Epithelial cell of esophagus (primary cell): ENCODE results near the gene SCGB1A1.
"Not testable (repeated sequence)": the region's sequence is repeated elsewhere in the genome, so short reads cannot be mapped to it uniquely, and the experiment has no call there.

Source experiments
- DNase-seq: peaks from one replicate; pipeline ENCODE4 v3.0.0; 2010; ENCODE audit warnings: low read depth
- H3K4me3 ChIP-seq: 2 replicates; pipeline ENCODE4 v1.5.1; 2011; ENCODE audit warnings: mild to moderate bottlenecking, low read length, control low read depth
- TF ChIP-seq, protein P1 (sequence below): IDR thresholded peaks from 2 replicates; pipeline ENCODE4 v1.5.1; 2011; ENCODE audit warnings: low read depth, mild to moderate bottlenecking, low read length, control low read depth, inconsistent platforms; ENCODE audit not compliant: insufficient read depth; ENCODE audit errors: missing control alignments

Gene SCGB1A1, protein sequence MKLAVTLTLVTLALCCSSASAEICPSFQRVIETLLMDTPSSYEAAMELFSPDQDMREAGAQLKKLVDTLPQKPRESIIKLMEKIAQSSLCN

DNA sequence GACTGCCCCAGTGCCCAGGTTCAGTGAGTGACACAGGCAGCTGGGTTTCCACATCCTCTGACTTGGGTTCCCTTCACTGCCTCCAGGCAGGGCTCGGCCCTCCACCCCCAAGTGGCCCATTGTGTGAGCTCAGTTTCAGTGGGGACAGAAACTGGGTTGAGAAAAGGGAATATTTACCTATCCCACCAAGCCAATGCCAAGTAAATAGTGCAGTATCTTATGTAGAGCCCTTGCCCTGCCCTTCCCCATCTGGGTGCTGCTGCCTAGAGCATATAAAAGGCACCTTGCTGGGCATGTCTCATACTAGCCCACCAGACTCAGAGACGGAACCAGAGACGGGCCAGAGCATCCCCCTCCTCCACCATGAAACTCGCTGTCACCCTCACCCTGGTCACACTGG, at the start of gene SCGB1A1:
SCGB1A1 (plus strand) TSS at position 301 of the 400 bp plus-strand sequence; CDS start at position 364, 63 bp downstream.
- no peak for DNase-seq
- no peak within 1 kb of the TSS for H3K4me3 ChIP-seq
- TF ChIP-seq, protein P1, sequence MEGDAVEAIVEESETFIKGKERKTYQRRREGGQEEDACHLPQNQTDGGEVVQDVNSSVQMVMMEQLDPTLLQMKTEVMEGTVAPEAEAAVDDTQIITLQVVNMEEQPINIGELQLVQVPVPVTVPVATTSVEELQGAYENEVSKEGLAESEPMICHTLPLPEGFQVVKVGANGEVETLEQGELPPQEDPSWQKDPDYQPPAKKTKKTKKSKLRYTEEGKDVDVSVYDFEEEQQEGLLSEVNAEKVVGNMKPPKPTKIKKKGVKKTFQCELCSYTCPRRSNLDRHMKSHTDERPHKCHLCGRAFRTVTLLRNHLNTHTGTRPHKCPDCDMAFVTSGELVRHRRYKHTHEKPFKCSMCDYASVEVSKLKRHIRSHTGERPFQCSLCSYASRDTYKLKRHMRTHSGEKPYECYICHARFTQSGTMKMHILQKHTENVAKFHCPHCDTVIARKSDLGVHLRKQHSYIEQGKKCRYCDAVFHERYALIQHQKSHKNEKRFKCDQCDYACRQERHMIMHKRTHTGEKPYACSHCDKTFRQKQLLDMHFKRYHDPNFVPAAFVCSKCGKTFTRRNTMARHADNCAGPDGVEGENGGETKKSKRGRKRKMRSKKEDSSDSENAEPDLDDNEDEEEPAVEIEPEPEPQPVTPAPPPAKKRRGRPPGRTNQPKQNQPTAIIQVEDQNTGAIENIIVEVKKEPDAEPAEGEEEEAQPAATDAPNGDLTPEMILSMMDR = no peak

DNA sequence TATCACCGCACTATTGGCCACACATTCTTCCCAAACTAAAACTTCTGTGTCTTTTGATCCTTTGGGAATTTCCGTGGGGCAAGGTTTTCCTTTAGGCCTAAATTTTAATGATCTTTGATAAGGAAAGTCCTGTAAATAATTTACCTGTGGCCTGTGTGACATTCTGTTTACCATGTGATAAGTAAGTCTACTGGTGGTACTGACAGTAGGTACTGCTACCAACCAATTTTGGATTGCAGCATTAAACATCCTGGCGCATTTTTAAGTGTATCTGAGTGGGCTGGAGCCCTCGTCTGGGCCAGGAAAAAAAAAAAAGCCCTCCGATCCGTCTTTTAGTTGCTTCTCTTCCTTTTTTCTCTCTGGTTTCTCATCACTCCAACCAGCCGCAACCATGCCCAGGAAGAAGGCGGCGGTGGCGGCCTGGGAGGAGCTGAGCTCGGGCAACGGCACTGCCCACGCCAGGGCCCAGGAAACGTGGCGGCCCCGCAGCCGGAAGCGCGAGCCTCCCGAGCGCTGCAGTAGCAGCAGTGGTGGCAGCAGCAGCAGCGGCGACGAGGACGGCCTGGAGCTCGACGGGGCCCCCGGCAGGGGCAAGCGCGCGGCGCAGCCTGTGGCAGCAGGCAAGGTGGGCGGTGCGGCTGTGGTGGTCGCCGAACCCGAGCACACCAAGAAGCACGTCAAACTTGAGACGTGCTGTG, 47.9 kb upstream of the SCGB1A1 start:
- TF ChIP-seq, protein P1 = no peak
- no peak for DNase-seq
- H3K4me3 ChIP-seq = no peak overlapping the region

- TF ChIP-seq, protein P1 = no peak
- H3K4me3 ChIP-seq = no peak overlapping the region
Observed at GRCh38 chr11:62372871-62373270, 46.0 kb upstream of the SCGB1A1 start.

DNA sequence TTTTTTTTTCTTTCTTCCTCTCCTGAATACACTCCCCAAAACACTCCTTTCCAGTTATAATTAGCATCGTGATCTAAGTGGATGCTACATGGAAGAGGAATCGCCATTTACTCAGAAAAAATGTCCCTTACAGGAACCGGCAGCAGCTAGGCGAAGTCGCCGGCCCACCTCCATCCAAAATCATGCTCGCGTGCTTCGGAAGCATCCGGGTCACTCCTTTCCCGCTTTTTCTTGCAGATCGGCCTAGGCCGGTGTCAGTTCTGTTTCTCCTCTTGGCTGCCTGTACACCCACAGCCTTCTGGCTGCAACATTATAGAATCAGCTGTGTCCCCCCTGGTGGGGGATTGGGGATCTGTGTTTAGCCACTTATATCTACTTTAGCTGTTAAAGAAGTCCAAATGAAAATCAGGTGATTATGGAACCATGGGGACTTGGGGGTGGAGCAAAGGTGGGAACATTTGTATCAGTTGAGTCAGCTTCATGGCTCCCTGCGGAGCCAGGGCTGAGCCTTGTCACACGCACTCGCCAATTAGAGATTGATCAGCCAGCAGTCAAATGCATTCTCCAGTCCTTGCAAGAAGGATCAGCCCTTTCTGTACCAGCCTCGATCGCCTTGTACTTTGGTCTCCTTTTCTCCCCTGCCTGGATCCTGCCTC, 45.2 kb upstream of the SCGB1A1 start:
- H3K4me3 ChIP-seq = no peak overlapping the region
- DNase-seq = no peak
- TF ChIP-seq, protein P1 = no peak

More at GRCh38 chr11:62372871-62373270, 46.0 kb upstream of the SCGB1A1 start:
- no peak for DNase-seq

GRCh38 chr11:62374801-62375200, 44.0 kb upstream of the SCGB1A1 start:
- TF ChIP-seq, protein P1 = no peak
- no peak overlapping the region for H3K4me3 ChIP-seq
- no peak for DNase-seq

- DNase-seq = peak; percentile 55
- TF ChIP-seq, protein P1 = peak; percentile 28
Observed at GRCh38 chr11:62378459-62379063, 40.3 kb upstream of the SCGB1A1 start.

DNA sequence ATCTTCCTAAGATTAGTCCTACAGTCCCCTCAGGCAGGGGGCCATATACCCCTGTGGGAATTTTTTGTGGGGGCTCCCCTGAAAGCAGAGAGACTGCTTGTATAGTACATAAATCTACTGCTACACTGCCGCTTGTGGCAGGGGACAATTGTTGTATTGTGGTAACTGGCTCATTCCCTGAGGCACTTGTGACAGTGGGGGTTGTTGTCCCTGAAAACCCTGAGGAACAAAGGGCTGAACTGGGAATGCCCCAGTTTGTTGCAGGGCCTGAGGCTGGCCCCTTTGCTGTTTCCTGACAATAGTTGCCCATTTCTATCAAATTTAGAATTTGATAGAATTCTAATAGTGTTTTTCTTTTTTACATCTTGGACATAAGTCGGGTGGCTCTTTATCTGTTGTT, 39.2 kb upstream of the SCGB1A1 start:
- H3K4me3 ChIP-seq, DNase-seq: not testable (repeated sequence)

More at GRCh38 chr11:62378459-62379063, 40.3 kb upstream of the SCGB1A1 start:
- not testable (repeated sequence) for H3K4me3 ChIP-seq
